Measurements from ENCODE around the gene NPAS3. TPM values are rescaled to one million over a fixed set of nuclear protein-coding genes. Genes with fewer than 3 reads are reported as not detected.
A peak's percentile ranks its signal among the peaks of the same experiment; 100 is the strongest.

Gene NPAS3
- total RNA-seq, 2 experiments from 2014 or later = not detected

DNA sequence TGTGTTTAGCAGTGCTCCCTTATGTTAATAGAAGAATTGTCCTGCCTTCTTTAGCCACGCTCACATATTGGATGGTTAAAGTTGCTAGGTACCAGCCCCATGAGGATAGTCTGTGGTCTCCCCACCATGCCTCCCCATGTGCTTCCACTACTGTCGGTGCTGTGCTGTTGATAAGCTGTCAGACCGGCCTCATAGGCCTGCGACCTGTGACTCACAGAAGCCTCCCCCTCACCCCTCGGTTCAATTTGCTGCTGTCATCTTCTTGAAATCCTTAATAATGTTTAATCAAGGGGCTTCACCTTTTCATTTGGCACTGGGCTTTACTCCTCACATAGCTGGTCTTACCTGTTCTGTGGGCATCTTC is 227.2 kb downstream of the NPAS3 start:
- CTCF ChIA-PET = no interaction called here
- DNase-seq (no peak), ATAC-seq (no peak)
- Mint-ChIP-seq H3K4me3 (no peak overlapping the region), H3K27ac (no peak overlapping the region), H3K9me3 (ENCODE audit: insufficient read depth) (no peaks in the 10 kb centered on the region), H3K27me3 (ENCODE audit: low read depth) (no peaks in the 10 kb centered on the region), H3K36me3 (ENCODE audit: low read depth) (no peaks in the 10 kb centered on the region), H3K4me1 (ENCODE audit: low read depth) (no peaks in the 10 kb centered on the region)
- POLR2A ChIA-PET = no interaction called here

DNA sequence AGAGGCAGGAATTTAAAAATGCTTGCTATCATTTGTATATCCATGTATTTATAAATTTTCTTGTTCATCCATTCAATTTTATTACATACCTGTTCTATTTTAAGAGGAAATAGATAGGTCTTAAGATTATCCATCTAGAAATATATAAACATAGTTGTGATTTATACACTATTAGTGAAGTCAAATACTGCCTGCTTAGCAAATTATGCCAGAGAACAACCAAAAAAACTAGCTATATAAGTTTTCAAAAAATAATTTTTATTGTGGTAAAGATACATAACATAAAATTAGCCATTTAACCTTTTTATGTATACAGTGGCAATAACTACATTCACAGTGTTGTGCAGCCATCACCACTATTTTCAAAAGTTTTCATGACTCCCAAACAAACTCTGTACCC is 237.3 kb downstream of the NPAS3 start:
- H3K4me1 Mint-ChIP-seq (ENCODE audit: low read depth) = no peaks in the 10 kb centered on the region
- ChIA-PET POLR2A (no interaction called here), CTCF (no interaction called here)
- H3K9me3 Mint-ChIP-seq (ENCODE audit: insufficient read depth) = no peaks in the 10 kb centered on the region
- no peak overlapping the region for H3K27ac Mint-ChIP-seq
- no peak overlapping the region for H3K4me3 Mint-ChIP-seq
- ATAC-seq (no peak), DNase-seq (no peak)
- H3K36me3 Mint-ChIP-seq (ENCODE audit: low read depth) = no peaks in the 10 kb centered on the region
- H3K27me3 Mint-ChIP-seq (ENCODE audit: low read depth) = no peaks in the 10 kb centered on the region

DNA sequence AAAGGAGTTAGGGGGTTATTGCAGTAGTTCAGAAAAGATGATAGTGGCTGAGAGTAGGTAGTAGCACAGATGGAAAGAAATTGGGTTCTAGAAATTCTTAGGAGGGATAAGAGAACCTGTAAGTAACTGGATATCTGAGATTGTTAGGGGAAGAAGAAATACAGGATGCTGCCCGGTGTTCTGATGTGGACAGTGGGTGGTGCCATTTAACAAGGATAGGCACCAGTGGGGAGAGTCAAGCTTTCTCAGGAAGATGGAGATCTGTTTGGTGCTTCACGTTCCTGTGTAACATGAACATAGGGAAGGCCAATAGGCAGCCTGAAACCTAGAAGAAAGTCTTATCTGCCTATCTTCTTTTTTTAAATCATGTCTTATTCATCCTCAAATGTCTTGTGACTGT is 245.9 kb downstream of the NPAS3 start:
- Mint-ChIP-seq H3K36me3 (ENCODE audit: low read depth) (no peaks in the 10 kb centered on the region), H3K4me1 (ENCODE audit: low read depth) (no peaks in the 10 kb centered on the region), H3K9me3 (ENCODE audit: insufficient read depth) (no peaks in the 10 kb centered on the region), H3K27ac (no peak overlapping the region), H3K27me3 (ENCODE audit: low read depth) (no peaks in the 10 kb centered on the region), H3K4me3 (no peak overlapping the region)
- POLR2A ChIA-PET = no interaction called here
- DNase-seq (no peak), ATAC-seq (no peak)
- CTCF ChIA-PET = no interaction called here

DNA sequence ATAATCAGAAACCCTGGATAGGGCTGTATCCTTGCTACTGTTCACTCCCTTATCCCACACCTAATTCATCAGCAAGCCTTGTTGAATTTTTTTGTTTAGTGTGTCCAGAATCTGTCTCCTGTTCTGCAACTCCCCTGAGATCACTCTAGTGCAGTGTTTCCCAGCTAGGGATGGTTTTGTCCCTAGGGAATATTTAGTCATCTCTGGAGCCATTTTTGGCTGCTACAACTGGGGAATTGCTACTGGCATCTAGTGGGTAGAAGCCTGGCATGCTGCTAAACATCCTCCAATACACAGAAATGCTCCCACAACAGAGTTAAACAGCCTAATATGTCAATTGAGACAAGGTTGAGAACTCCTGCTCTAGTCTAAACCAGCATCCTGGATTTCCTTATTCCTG is 248.0 kb downstream of the NPAS3 start:
- no peak overlapping the region for H3K4me3 Mint-ChIP-seq
- no peaks in the 10 kb centered on the region for H3K36me3 Mint-ChIP-seq (ENCODE audit: low read depth)
- CTCF ChIA-PET = no interaction called here
- ATAC-seq = no peak
- POLR2A ChIA-PET = no interaction called here
- H3K27ac Mint-ChIP-seq = no peak overlapping the region
- DNase-seq = no peak
- H3K27me3 Mint-ChIP-seq (ENCODE audit: low read depth) = no peaks in the 10 kb centered on the region
- H3K9me3 Mint-ChIP-seq (ENCODE audit: insufficient read depth) = no peaks in the 10 kb centered on the region
- no peaks in the 10 kb centered on the region for H3K4me1 Mint-ChIP-seq (ENCODE audit: low read depth)

DNA sequence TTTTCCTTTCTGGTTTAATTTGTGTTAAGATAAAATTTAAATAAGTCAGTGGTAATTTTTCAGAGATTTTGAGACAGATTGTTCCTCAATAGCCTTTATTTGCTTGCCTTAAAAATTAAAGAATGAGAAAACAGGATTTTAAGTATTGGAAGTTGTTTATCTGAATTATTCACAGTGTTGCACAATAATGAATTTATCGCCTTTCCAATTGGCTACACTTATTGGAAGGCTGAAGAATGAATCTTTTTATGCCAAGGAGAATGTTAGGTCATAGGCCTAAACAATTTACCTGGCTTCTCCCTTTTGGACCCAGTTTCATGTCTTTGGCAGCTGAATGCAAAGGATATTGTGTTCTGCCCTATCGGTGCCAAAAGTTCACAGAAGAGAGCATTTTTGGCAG is 250.2 kb downstream of the NPAS3 start:
- peaks cover 3% of the 10 kb centered on the region for H3K9me3 Mint-ChIP-seq (ENCODE audit: insufficient read depth)
- H3K4me3 Mint-ChIP-seq = no peak overlapping the region
- H3K36me3 Mint-ChIP-seq (ENCODE audit: low read depth) = no peaks in the 10 kb centered on the region
- no peaks in the 10 kb centered on the region for H3K27me3 Mint-ChIP-seq (ENCODE audit: low read depth)
- H3K4me1 Mint-ChIP-seq (ENCODE audit: low read depth) = no peaks in the 10 kb centered on the region
- ATAC-seq (no peak), DNase-seq (no peak)
- CTCF ChIA-PET = no interaction called here
- no peak overlapping the region for H3K27ac Mint-ChIP-seq
- POLR2A ChIA-PET = no interaction called here

DNA sequence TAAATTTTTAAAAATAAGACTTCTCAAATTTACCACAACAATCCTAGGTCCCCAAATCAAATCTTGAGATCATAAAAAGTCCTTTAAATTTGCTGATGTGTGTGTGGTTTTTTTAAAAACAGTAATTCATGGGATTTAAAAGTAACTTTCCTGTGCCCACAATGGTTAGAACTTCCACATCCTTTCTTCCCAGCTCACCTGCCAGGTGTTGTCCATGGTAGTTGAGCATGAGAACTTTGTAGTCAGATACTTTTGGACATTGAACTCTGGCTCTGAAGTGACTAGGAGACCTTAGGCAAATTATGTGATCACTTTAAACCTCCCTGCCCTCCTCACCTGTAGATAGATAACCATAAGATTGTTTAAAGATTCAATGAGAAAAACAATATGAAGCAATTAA is 253.2 kb downstream of the NPAS3 start:
- DNase-seq (no peak), ATAC-seq (no peak)
- Mint-ChIP-seq H3K4me1 (ENCODE audit: low read depth) (no peaks in the 10 kb centered on the region), H3K27me3 (ENCODE audit: low read depth) (no peaks in the 10 kb centered on the region), H3K27ac (no peak overlapping the region), H3K9me3 (ENCODE audit: insufficient read depth) (peaks cover 3% of the 10 kb centered on the region), H3K36me3 (ENCODE audit: low read depth) (no peaks in the 10 kb centered on the region), H3K4me3 (no peak overlapping the region)
- CTCF ChIA-PET = no interaction called here
- POLR2A ChIA-PET = no interaction called here

DNA sequence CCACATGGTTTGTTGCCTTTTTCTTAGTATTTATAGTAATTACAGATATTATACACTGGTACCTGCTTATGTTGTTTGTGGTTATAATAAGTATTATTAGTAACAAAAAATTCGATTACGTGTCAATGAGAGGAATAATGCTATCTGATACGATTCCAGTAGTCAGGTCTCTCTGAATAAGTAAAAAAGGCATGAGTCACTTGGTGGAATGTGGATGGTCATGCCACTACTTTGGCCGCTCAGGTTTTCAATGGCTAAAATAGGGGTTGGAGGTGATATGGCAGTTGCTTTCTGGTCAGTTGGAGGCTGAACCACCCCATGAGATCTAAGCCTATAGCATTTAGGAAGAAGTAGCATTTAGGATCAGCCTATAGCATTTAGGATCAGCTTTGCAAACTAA is 255.9 kb downstream of the NPAS3 start:
- DNase-seq (no peak), ATAC-seq (no peak)
- Mint-ChIP-seq H3K27me3 (ENCODE audit: low read depth) (no peaks in the 10 kb centered on the region), H3K4me1 (ENCODE audit: low read depth) (no peaks in the 10 kb centered on the region), H3K27ac (no peak overlapping the region), H3K4me3 (no peak overlapping the region), H3K9me3 (ENCODE audit: insufficient read depth) (peaks cover 3% of the 10 kb centered on the region), H3K36me3 (ENCODE audit: low read depth) (no peaks in the 10 kb centered on the region)
- CTCF ChIA-PET = no interaction called here
- POLR2A ChIA-PET = no interaction called here

DNA sequence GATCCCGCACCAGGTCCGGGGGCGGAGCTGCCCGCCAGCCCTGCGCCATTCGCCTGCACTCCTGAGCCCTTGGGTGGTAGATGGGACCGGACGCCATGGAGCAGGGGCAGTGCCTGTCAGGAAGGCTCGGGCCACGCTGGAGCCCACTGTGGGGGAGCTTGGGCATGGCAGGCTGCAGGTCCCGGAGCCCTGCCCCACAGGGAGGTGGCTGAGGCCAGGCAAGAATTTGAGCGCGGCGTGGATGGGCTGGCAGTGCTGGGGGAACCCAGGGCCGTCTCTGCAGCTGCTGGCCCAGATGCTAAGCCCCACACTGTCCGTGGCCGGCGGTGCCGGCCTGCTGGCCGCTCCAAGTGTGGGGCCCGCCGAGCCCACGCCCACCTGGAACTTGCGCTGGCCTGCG is 260.0 kb downstream of the NPAS3 start:
- Mint-ChIP-seq H3K4me3 (no peak overlapping the region), H3K27ac (no peak overlapping the region), H3K36me3 (ENCODE audit: low read depth) (no peaks in the 10 kb centered on the region), H3K9me3 (ENCODE audit: insufficient read depth) (peaks cover 2% of the 10 kb centered on the region), H3K4me1 (ENCODE audit: low read depth) (no peaks in the 10 kb centered on the region), H3K27me3 (ENCODE audit: low read depth) (no peaks in the 10 kb centered on the region)
- no peak for ATAC-seq
- ChIA-PET POLR2A (no interaction called here), CTCF (no interaction called here)
- DNase-seq = no peak

DNA sequence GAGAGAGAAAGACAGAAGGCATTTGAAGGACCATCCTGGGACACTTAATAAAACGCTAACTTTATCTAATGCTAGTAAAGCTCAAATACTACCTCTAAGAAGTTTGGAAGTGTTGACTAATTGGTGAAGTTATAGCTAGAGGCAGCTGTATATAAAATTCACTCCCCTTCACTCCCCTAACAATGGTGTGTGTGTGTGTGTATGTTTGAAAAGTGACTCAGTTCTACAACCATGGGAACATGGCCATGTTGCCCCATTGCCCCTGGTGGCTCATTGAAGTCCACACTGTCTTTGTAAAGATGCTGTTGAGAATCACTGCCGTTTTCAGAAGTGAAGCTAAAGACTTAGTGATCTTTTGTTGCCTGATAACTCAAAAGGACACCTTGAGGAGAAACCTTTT is 262.4 kb downstream of the NPAS3 start:
- no peak overlapping the region for H3K27ac Mint-ChIP-seq
- no peak overlapping the region for H3K4me3 Mint-ChIP-seq
- ChIA-PET POLR2A (no interaction called here), CTCF (no interaction called here)
- DNase-seq = no peak
- H3K4me1 Mint-ChIP-seq (ENCODE audit: low read depth) = no peaks in the 10 kb centered on the region
- H3K36me3 Mint-ChIP-seq (ENCODE audit: low read depth) = no peaks in the 10 kb centered on the region
- H3K27me3 Mint-ChIP-seq (ENCODE audit: low read depth) = no peaks in the 10 kb centered on the region
- ATAC-seq = no peak
- H3K9me3 Mint-ChIP-seq (ENCODE audit: insufficient read depth) = no peaks in the 10 kb centered on the region

DNA sequence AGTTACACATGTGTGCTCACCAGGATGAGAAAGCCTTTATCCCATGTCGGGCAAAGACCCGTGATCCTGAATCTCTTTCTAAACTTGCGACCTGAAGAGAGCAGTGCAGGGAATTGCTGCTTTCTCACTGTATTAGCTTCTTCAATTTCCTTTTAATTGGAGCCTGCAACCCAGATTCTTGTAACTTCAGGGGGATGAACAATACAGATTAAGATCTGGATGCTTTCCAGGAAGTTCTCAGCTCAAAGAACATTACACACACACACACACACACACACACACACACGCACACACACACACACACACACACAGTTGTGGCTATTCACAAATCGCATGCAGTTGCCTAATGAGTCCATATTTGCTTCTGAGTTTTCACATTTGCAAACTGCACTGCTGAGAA is 268.3 kb downstream of the NPAS3 start:
- H3K36me3 Mint-ChIP-seq (ENCODE audit: low read depth) = no peaks in the 10 kb centered on the region
- H3K4me1 Mint-ChIP-seq (ENCODE audit: low read depth) = no peaks in the 10 kb centered on the region
- H3K27me3 Mint-ChIP-seq (ENCODE audit: low read depth) = no peaks in the 10 kb centered on the region
- no peak overlapping the region for H3K27ac Mint-ChIP-seq
- H3K4me3 Mint-ChIP-seq = no peak overlapping the region
- peaks cover under 1% of the 10 kb centered on the region for H3K9me3 Mint-ChIP-seq (ENCODE audit: insufficient read depth)
- no peak for ATAC-seq
- no peak for DNase-seq
- CTCF ChIA-PET = interaction anchor here (0.6 kb wide), 1 partner anchor 744 kb away, joined by 3 read pairs; no protein-coding TSS in a partner anchor
- POLR2A ChIA-PET = no interaction called here

DNA sequence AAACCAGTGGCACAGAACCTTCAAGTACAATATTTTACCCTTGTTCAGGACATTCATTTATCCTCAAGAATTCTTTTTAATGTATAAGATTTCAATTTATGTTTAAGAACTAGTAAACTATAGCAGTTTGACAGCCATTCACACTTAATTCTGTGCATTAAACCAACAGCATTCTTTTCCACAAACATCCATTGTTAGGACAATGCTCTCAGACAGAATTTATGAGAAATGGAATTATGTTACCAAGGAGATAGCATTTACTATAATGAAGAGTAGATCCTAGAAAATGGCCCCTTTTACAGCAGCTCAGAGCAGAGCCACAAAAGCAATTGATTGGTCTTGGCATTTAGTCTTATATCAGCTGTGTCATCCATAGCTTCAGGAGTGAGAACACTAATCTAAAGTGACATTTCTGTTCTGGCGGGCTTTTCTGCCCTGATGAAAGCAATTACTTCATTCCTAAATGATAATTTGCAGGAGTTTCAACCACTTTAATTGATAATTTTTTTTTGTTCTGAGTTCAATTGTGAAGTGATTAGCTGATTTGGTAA is 268.9 kb downstream of the NPAS3 start:
- no peaks in the 10 kb centered on the region for H3K27me3 Mint-ChIP-seq (ENCODE audit: low read depth)
- H3K4me1 Mint-ChIP-seq (ENCODE audit: low read depth) = no peaks in the 10 kb centered on the region
- DNase-seq (no peak), ATAC-seq (no peak)
- POLR2A ChIA-PET = no interaction called here
- no peaks in the 10 kb centered on the region for H3K36me3 Mint-ChIP-seq (ENCODE audit: low read depth)
- H3K4me3 Mint-ChIP-seq = no peak overlapping the region
- H3K27ac Mint-ChIP-seq = no peak overlapping the region
- peaks cover 3% of the 10 kb centered on the region for H3K9me3 Mint-ChIP-seq (ENCODE audit: insufficient read depth)
- CTCF ChIA-PET = interaction anchor here (0.7 kb wide), 1 partner anchor 313 kb away, joined by 3 read pairs; no protein-coding TSS in a partner anchor

DNA sequence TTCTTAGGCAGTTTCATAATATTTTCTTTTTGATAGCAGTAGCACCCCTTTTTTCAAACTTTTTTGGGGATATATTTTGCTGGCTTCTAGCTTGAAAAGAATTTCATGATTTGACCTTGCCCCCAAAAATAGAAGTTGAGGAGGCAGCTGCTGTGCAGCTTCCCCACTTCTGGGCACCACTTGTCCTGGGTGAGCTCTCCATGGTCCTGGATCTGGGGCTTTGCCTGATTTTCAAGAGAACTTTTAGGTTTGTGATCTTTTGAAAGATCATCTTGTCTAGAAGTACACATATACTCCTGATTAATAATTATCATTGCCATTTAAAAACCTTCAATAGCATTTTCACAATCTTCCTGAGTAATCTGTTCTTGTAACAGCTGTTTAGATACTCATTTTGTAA is 271.6 kb downstream of the NPAS3 start:
- POLR2A ChIA-PET = no interaction called here
- no peak for ATAC-seq
- peaks cover 3% of the 10 kb centered on the region for H3K9me3 Mint-ChIP-seq (ENCODE audit: insufficient read depth)
- H3K27me3 Mint-ChIP-seq (ENCODE audit: low read depth) = no peaks in the 10 kb centered on the region
- no peaks in the 10 kb centered on the region for H3K36me3 Mint-ChIP-seq (ENCODE audit: low read depth)
- CTCF ChIA-PET = no interaction called here
- no peaks in the 10 kb centered on the region for H3K4me1 Mint-ChIP-seq (ENCODE audit: low read depth)
- DNase-seq = peak; percentile 20
- H3K4me3 Mint-ChIP-seq = no peak overlapping the region
- H3K27ac Mint-ChIP-seq = no peak overlapping the region

DNA sequence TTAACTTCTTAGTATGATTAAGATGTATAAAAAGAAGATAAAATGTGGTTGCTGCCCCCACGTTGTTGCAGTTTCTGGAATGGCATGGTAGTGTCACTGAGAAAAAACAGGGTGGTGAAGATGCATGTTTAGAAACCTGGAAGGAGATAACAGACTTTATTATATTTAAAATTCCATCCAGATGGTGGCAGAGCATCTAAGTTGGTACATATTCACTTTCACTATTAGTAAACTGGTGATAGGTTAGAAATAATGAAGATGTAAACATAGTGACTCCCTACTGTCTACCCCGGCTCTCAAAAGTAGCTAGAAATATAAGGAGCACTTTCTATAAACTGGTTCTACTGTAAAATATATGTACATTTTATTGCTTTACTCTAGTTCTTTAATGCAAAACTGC is 279.3 kb downstream of the NPAS3 start:
- POLR2A ChIA-PET = no interaction called here
- Mint-ChIP-seq H3K27me3 (ENCODE audit: low read depth) (no peaks in the 10 kb centered on the region), H3K9me3 (ENCODE audit: insufficient read depth) (no peaks in the 10 kb centered on the region), H3K36me3 (ENCODE audit: low read depth) (no peaks in the 10 kb centered on the region), H3K4me1 (ENCODE audit: low read depth) (no peaks in the 10 kb centered on the region), H3K27ac (no peak overlapping the region), H3K4me3 (no peak overlapping the region)
- DNase-seq = no peak
- no peak for ATAC-seq
- CTCF ChIA-PET = no interaction called here

Measured in activated CD8-positive, alpha-beta T cell treated with anti-CD3 and anti-CD28 coated beads, Interleukin-2, amount 10 ng/mL, durations not matched to agents 7 days and 5 days (primary cell).